Fibroblast of lung (primary cell): Measurements from ENCODE around the gene IL23A.

Source experiments
- CTCF ChIP-seq, 2 donors: IDR thresholded peaks in 1 of 2; conservative IDR thresholded peaks in 1 of 2; 1 replicate in 1 of 2; 2 replicates in 1 of 2; pipeline ENCODE4 v1.5.1; 2011 to 2012; ENCODE audit warnings: low read length in 2 of 2, control low read depth in 1 of 2, inconsistent platforms in 1 of 2, low read depth in 1 of 2, mild to moderate bottlenecking in 1 of 2
- EZH2 ChIP-seq: IDR thresholded peaks from 2 replicates; pipeline ENCODE4 v1.5.1; 2012; ENCODE audit warnings: low read length, control low read depth, mild to moderate bottlenecking; ENCODE audit errors: missing control alignments

- TF ChIP-seq CTCF (conservative IDR thresholded peaks at IDR 0.05 in 1 of 2, IDR thresholded peaks at IDR 0.05 in 1 of 2; ENCODE audit: low read depth in 1 of 2, low read length in 2 of 2): no peak
- TF ChIP-seq EZH2: no peak
Measured at GRCh38 chr12:56389412-56389811, 50.7 kb downstream of the IL23A start.
